ENCODE results near the gene KCNH1.

GRCh38 chr1:211132721-211133392, 1.1 kb downstream of the KCNH1 start:
- TF ChIP-seq CTCF (conservative IDR thresholded peaks at IDR 0.05) (no peak), ZFX (IDR thresholded peaks at IDR 0.05) (no peak)
